Measurements from ENCODE around the gene ANAPC10. TPM values are rescaled to one million over a fixed set of nuclear protein-coding genes. Genes with fewer than 3 reads are reported as not detected.
A peak's percentile ranks its signal among the peaks of the same experiment; 100 is the strongest.

ANAPC10 gene
- total and polyA plus RNA-seq, 4 donors, result 17.8 to 53.7 (median 21.6) TPM

DNA sequence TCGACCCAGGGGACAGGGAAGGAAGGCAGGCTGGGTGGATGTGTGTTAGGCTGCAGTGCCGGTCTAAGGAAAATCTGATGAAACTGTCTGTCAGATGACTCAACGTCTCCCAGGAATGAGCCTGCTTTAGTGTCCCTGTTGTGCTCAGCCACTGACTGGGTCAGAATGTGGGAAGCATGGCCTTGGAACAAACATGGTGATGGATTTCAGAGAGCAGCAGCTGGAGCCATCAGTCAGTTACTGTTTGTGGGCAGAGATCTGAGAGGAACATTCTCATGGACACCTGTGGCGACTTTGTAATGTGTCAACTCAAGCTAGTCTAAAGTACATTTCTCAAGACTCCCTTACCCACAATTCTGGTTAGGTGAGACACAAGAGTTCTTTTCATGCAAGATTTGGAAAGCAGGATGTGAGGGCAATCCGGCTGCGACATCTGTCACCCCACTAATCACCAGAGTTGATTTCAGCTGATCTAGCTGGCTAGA lies 63.2 kb downstream of the ANAPC10 start:
- WGBS, 2 donors, result 34 to 84% methylated on average over 6 of the region's 6 CpGs
- no peaks in the 10 kb centered on the region for H3K27me3 ChIP-seq (ENCODE audit: control insufficient read depth in 3 of 3, insufficient read depth in 3 of 3, low read length in 2 of 3)
- DNase-seq (no peak), ATAC-seq (ENCODE audit: insufficient read depth, low FRiP score) (no peak)
- H3K9ac ChIP-seq (ENCODE audit: insufficient read depth in 1 of 2, low read length in 2 of 2), result no peak overlapping the region
- TF ChIP-seq, protein P1, sequence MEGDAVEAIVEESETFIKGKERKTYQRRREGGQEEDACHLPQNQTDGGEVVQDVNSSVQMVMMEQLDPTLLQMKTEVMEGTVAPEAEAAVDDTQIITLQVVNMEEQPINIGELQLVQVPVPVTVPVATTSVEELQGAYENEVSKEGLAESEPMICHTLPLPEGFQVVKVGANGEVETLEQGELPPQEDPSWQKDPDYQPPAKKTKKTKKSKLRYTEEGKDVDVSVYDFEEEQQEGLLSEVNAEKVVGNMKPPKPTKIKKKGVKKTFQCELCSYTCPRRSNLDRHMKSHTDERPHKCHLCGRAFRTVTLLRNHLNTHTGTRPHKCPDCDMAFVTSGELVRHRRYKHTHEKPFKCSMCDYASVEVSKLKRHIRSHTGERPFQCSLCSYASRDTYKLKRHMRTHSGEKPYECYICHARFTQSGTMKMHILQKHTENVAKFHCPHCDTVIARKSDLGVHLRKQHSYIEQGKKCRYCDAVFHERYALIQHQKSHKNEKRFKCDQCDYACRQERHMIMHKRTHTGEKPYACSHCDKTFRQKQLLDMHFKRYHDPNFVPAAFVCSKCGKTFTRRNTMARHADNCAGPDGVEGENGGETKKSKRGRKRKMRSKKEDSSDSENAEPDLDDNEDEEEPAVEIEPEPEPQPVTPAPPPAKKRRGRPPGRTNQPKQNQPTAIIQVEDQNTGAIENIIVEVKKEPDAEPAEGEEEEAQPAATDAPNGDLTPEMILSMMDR (IDR thresholded peaks at IDR 0.05; ENCODE audit: control extremely low read depth, extremely low read depth), result no peak
- H3K4me3 ChIP-seq, result no peak overlapping the region
- H3K36me3 ChIP-seq (ENCODE audit: control insufficient read depth in 4 of 4, insufficient read depth in 4 of 4, low read length in 4 of 4), result peaks cover 6 to 19% (median 11%) of the 10 kb centered on the region in 4 donors
- peaks cover 0 to 8% (median 2%) of the 10 kb centered on the region in 4 donors for H3K9me3 ChIP-seq (ENCODE audit: control insufficient read depth in 4 of 4, insufficient read depth in 3 of 4, low read length in 3 of 4)
- no peaks in the 10 kb centered on the region for H3K4me1 ChIP-seq (ENCODE audit: control insufficient read depth in 5 of 5, insufficient read depth in 5 of 5, low read length in 5 of 5)
- H3K27ac ChIP-seq (ENCODE audit: low read depth in 1 of 2, low read length in 1 of 2), result no peak overlapping the region

DNA sequence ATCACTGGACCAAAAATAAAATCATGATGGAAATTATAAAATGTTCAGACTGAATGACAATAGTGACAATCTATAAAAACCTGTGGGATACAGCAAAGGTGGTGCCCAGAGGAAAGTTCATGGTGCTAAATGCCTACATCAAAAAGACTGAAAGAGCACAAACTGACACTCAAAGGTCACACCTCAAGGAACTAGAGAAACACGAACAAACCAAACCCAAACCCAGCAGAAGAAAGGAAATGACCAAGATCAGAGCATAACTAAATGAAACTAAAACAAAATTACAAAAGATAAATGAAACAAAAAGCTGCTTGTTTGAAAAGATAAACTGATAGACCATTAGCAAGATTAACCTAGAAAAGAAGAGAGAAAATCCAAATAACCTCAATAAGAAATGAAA lies 78.7 kb downstream of the ANAPC10 start:
- no peak for ATAC-seq (ENCODE audit: insufficient read depth, low FRiP score)
- no peak for DNase-seq
- H3K4me1 ChIP-seq (ENCODE audit: control insufficient read depth in 5 of 5, insufficient read depth in 5 of 5, low read length in 5 of 5), result peaks cover 0 to 4% (median 0%) of the 10 kb centered on the region in 5 donors
- no peak overlapping the region for H3K4me3 ChIP-seq
- H3K9ac ChIP-seq (ENCODE audit: insufficient read depth in 1 of 2, low read length in 2 of 2), result no peak overlapping the region
- no peaks in the 10 kb centered on the region for H3K27me3 ChIP-seq (ENCODE audit: control insufficient read depth in 3 of 3, insufficient read depth in 3 of 3, low read length in 2 of 3)
- 45 to 78% methylated on average over 1 of the region's 1 CpG for WGBS, 2 donors
- no peaks in the 10 kb centered on the region for H3K36me3 ChIP-seq (ENCODE audit: control insufficient read depth in 4 of 4, insufficient read depth in 4 of 4, low read length in 4 of 4)
- no peak overlapping the region for H3K27ac ChIP-seq (ENCODE audit: low read depth in 1 of 2, low read length in 1 of 2)
- H3K9me3 ChIP-seq (ENCODE audit: control insufficient read depth in 4 of 4, insufficient read depth in 3 of 4, low read length in 3 of 4), result peaks cover 0 to 13% (median 4%) of the 10 kb centered on the region in 4 donors
- TF ChIP-seq, protein P1 (IDR thresholded peaks at IDR 0.05; ENCODE audit: control extremely low read depth, extremely low read depth), result no peak

DNA sequence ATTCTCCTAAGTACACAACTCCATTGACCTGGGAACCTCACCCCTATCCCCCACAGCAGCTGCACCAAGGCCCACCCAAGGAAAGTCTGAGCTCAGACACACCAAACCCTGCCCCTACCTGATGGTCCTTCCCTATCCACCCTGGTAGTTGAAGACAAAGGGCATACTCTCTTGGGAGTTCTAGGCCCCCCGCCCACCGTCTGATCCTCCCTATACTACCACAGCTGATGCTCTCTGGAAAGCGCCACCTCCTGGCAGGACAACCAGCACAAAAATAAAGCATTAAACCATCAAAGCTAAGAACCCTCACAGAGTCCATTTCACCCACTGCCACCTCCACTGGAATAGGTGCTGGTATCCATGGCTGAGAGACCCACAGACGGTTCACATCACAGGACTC lies 83.6 kb downstream of the ANAPC10 start:
- H3K27me3 ChIP-seq (ENCODE audit: control insufficient read depth in 3 of 3, insufficient read depth in 3 of 3, low read length in 2 of 3), result no peaks in the 10 kb centered on the region
- H3K4me1 ChIP-seq (ENCODE audit: control insufficient read depth in 5 of 5, insufficient read depth in 5 of 5, low read length in 5 of 5), result peaks cover 0 to 11% (median 0%) of the 10 kb centered on the region in 5 donors
- H3K27ac ChIP-seq (ENCODE audit: low read depth in 1 of 2, low read length in 1 of 2), result no peak overlapping the region
- TF ChIP-seq, protein P1 (IDR thresholded peaks at IDR 0.05; ENCODE audit: control extremely low read depth, extremely low read depth), result no peak
- peaks cover 0 to 3% (median 0%) of the 10 kb centered on the region in 4 donors for H3K36me3 ChIP-seq (ENCODE audit: control insufficient read depth in 4 of 4, insufficient read depth in 4 of 4, low read length in 4 of 4)
- H3K9me3 ChIP-seq (ENCODE audit: control insufficient read depth in 4 of 4, insufficient read depth in 3 of 4, low read length in 3 of 4), result peaks cover 0 to 4% (median 0%) of the 10 kb centered on the region in 4 donors
- WGBS, 2 donors, result 96 to 100% methylated on average over 4 of the region's 4 CpGs
- H3K4me3 ChIP-seq, result no peak overlapping the region
- DNase-seq, result no peak
- H3K9ac ChIP-seq (ENCODE audit: insufficient read depth in 1 of 2, low read length in 2 of 2), result no peak overlapping the region
- ATAC-seq (ENCODE audit: insufficient read depth, low FRiP score), result no peak

DNA sequence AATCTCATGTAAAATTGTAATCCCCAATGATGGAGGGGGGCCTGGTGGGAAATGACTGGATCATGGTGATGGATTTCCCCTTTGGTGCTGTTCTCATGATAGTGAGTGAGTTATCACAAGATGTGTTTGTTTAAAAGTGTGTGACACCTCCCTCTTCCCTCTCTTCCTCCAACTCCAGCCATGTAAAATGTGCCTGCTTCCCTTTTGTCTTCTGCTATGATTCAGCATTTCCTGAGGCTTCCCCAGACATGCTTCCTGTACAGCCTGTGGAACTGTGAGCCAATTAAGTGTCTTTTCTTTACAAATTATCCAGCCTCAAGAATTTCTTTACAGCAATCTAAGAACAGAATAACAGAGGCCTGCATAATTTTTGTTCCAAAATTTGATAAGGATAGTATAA lies 85.2 kb downstream of the ANAPC10 start:
- Histone ChIP-seq H3K9ac (ENCODE audit: insufficient read depth in 1 of 2, low read length in 2 of 2) (no peak overlapping the region), H3K9me3 (ENCODE audit: control insufficient read depth in 4 of 4, insufficient read depth in 3 of 4, low read length in 3 of 4) (peaks cover 0 to 4% (median 0%) of the 10 kb centered on the region in 4 donors), H3K4me3 (no peak overlapping the region), H3K27me3 (ENCODE audit: control insufficient read depth in 3 of 3, insufficient read depth in 3 of 3, low read length in 2 of 3) (no peaks in the 10 kb centered on the region), H3K4me1 (ENCODE audit: control insufficient read depth in 5 of 5, insufficient read depth in 5 of 5, low read length in 5 of 5) (peaks cover 0 to 11% (median 0%) of the 10 kb centered on the region in 5 donors), H3K27ac (ENCODE audit: low read depth in 1 of 2, low read length in 1 of 2) (peak overlapping the region in 1 of 2 donors; percentile 73), H3K36me3 (ENCODE audit: control insufficient read depth in 4 of 4, insufficient read depth in 4 of 4, low read length in 4 of 4) (peaks cover 0 to 3% (median 0%) of the 10 kb centered on the region in 4 donors)
- ATAC-seq (ENCODE audit: insufficient read depth, low FRiP score) (peak; percentile 34), DNase-seq (peak in 1 of 3 donors; percentile 35)
- TF ChIP-seq, protein P1 (IDR thresholded peaks at IDR 0.05; ENCODE audit: control extremely low read depth, extremely low read depth), result no peak

Measured in lung (tissue), 12 donors.